ENCODE measurements around the gene TCF4.

TCF4 gene

DNA sequence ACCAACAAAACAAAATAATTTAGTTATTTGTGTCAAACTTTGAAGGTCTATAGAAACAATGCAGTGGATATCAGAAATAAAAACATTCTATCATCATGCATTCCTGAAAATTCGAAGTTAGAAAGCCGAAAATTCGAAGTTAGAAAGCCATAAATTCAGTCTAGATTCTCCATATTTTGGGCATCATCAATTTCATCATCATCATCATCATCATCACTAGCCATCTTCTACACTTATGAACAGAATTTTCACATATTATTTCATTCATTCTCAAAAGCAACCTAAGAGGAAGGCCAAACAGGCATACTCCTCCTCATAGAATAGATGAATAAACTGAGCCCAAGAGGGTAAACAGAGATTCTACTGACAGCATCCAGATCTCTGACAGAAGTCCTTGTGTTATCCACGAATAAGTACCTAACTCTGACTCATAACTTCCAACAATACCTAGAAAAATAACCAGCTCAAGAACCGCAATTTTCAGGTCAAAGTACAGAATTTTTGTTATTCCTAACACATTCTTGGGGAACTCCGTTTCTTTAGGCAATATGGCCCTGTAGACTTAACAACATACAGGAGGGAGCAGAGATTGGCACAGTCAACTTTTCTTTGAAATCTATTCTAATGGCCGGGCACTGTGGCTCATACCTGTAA is 84.7 kb downstream of the TCF4 start:
- DNase-seq (ENCODE audit: low read depth): no peak

- DNase-seq (ENCODE audit: low read depth): no peak
Observed at GRCh38 chr18:55501982-55502710, 85.8 kb downstream of the TCF4 start.

DNA sequence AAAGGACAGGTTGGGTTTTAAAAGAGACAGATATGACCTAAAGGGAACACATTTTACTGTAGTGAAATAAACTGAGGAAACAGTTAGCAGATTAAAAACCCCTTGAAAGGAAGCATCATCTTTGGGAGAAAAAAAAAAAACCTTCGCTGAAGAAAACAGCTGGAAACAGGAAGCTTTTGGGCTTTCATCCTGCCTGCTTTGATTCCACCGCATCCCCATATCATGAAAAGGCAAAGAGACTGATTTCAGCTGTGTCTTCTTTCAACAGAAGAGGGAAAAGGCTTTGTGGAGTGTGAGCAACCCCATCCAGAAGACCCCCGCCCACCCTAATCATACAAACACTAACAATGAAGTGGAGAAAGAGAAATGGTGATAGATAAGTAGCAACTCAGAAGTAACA is 86.4 kb downstream of the TCF4 start:
- no peak for DNase-seq (ENCODE audit: low read depth)

DNA sequence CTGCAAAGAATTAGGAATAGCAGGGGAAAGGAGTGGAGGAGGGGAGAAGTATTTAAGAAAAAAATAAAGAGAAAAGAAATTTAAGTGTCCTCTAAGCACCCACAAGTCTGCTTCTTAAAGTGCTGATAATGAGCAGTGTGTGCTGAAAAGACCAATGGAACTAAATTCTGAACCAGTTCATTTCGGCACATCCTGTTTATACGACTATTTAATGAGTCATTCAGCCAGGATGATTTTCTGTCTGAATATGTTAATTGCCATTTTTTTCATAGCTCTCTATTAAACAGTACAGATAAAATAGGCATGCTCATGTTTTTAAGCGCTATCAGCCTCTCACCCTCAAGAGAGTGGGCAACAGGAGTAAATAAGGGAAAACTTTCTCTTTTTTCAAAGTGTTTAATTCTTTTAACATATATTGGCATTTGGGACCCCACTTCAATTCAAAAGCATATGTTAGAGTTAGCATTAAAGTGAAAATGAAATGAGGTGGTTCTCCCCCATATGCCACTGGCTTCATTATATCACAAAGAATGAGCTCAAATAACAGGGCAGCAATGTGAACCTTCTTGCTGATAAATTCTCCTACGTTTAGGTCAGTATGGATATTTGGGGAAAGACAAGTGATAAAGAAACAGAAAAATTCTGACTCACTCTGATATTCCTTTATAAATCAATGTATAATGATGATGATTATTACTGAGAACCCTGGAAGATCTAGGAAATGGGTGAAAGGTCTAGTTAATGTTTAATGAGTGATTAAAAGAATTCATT is 87.5 kb downstream of the TCF4 start:
- DNase-seq (ENCODE audit: low read depth): no peak

GRCh38 chr18:55499526-55499925 is 88.5 kb downstream of the TCF4 start:
- no peak for DNase-seq (ENCODE audit: low read depth)

DNA sequence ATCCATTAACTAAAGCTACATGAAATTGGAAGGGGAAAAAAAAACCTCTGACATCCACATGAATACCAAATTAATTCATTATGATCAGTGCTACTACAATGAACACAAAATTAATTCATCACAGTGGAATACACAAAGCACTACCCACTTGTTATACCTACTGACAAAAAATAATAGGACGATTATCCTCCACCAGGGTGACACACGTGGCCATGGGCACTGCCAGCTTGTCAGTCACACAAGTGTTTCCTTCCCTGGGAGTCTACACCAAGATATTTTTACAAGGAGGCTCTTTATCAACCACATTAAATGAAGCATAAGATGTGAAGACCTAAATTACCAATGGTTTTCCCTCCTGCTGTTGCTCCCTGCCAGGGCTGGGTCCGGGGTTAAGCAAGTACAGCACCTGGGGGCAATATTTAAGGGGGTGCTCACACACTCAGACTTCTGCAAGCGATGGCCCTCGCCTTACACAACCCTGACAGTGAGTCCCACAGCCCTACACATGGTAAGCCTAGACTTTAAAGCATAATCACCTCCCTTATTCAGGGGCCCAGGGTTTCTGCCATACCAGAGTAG is 90.1 kb downstream of the TCF4 start:
- DNase-seq (ENCODE audit: low read depth): no peak

GRCh38 chr18:55494899-55495298 is 93.1 kb downstream of the TCF4 start:
- no peak for DNase-seq (ENCODE audit: low read depth)

- no peak for DNase-seq (ENCODE audit: low read depth)
Observed at GRCh38 chr18:55494441-55494840, 93.6 kb downstream of the TCF4 start.

DNA sequence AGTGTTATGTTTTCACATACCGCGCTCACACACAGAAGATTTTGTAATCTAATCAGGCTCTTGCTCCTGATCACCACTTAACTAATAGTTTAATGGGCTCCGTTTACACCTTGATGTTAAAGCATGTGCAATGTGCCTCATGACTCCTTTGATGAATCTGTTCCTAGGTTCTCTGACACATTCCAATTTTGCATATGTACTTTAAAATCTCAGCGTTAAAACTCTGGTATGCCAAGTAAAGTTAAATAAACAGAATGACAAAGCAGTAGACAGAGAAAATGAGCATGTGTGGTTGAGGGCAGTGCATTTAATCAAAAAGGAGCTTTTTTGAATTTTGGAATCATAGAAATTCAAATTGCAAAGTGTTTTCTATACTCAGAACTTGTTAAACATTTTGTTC is 96.4 kb downstream of the TCF4 start:
- DNase-seq (ENCODE audit: low read depth): no peak

- DNase-seq (ENCODE audit: low read depth): no peak
Observed at GRCh38 chr18:55489034-55489986, 98.7 kb downstream of the TCF4 start.

DNA sequence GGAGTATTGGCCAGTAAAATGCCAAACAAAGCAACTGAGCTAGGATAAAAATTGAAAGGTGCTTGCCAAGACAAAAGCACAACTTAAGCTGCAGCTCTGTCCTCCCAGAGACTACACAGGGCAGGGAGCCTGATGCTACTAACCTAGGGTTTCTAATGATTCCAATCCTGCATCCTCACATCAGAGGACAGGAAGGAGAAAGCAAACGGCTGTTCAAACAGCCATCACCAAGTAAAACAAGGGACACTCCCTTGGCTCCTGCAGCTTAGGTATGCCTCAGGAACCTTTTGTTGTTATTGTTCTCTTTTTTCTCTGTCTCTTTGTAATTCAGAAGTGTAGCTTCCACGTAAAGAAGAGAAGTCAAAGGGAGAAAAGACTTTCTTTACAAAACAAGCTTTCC is 99.5 kb downstream of the TCF4 start:
- DNase-seq (ENCODE audit: low read depth): no peak

DNA sequence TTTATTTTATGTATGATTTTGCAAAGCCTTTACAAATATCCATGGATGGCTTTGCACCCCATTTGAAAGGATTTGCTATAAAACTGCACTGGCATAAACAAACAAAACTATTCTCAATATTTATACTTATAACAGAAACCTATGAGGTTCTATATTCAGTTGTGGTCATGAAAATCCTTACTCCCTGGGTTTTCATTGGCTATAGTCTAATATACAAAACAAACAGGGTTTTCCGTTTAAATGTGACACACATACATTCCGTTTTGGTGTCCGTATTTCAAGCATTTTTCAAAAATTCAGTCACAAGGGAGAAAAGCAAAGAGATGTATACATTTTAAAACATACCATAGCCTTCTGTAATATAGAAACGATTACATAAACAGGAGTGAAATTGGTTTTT is 100.0 kb downstream of the TCF4 start:
- no peak for DNase-seq (ENCODE audit: low read depth)

DNA sequence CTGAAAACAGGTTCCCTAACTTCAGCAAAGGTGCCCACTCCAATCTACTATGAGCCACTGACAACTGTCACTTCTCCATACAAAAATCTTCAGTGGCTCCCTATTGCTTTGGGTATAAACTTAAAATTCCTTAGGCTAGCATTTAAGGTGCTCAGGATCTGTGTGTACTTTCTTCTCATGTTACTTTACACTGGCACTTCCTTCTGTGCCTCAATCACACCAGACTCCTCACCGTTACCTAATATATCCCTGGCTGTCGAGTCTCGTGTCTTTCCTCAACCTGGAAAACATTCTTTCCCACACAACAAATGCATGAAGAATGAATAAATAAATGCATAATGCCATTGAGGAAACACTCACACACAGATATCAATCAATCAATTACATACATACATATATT is 101.1 kb downstream of the TCF4 start:
- DNase-seq (ENCODE audit: low read depth): no peak

DNA sequence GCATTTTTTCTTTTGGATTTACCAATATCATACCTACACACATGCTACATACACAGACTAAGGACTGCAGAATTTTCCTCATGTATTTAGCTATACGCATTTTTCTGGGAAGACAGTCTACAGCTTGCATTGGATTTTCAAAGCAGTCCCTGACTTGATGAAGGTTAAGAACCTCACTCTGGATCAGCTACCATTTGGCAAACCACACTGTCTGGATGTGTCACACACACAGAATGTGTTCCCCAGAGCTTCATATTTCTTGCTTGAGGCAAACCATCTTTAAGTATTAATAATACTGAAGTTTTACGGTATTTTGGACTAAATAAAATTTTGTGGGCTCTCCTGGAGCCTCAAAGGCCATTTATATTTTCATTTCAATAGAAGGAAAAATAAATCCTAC is 102.3 kb downstream of the TCF4 start:
- no peak for DNase-seq (ENCODE audit: low read depth)

DNA sequence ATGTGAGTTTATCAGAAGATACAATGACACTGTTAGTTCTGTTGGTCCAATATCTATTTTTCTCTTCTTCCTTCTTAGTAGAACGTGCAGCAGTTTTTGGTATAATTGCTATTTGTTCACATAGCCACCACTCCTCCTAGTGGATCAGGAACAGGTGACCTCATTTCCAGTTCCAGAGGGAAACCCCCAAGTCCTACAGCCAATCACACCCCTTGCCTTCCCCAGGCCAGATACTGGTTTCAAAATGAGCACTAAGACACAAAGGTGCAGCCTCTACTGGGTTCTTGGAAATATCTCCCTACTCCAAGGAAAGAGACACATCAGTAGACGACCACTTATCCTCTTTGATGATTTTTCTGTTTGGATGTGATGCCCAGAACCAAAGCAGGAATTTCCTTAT is 103.2 kb downstream of the TCF4 start:
- no peak for DNase-seq (ENCODE audit: low read depth)

DNA sequence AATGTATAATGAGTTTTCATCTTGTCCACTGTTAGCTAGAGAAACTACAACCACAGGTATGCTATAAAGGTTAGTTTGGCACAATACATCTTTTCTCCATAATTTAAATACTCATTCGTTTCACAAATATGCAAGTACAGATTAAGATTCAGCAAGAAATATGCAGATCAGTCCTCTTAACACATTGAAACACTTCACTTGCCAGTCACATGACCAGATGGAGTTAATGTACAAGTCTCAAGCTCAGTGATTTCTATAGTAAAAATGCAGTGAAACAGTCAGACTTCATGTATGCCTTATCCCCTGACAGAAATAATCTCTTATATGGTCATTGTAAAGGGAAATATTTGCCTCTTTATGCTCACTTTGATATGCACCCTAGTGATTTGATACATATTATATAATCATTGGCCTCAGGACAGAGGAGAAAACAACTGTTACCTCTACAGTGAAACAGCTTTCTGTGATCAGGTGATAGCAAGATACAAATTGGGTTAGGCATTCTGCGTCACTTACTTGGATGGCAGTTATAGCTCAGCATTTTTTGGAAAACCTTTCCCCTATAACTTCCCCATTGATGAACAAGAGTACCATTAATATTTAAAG is 104.6 kb downstream of the TCF4 start:
- no peak for DNase-seq (ENCODE audit: low read depth)

GRCh38 chr18:55479656-55480420 is 108.2 kb downstream of the TCF4 start:
- no peak for DNase-seq (ENCODE audit: low read depth)

GRCh38 chr18:55477860-55478581 is 110.0 kb downstream of the TCF4 start:
- DNase-seq (ENCODE audit: low read depth): no peak

DNA sequence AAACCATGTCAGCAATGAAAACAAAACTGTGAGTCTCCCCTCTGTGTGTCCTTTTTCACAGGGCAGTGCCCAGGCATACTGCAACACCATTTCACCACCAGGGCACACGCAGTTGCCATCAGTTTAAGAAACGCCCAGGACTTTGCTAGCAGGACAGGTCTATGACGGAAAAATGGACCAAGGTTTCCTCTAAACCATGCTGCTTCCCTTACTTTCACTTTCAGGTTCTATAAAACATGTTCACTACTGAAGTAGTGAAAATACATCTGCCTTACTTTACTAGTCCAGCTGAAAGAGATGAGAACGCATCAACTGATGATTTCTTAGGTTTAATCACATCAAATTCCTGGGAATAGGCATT is 110.5 kb downstream of the TCF4 start:
- peak; percentile 2 for DNase-seq (ENCODE audit: low read depth)

GRCh38 chr18:55475916-55476315 is 112.1 kb downstream of the TCF4 start:
- DNase-seq (ENCODE audit: low read depth): no peak

Measured in stimulated activated CD8-positive, alpha-beta memory T cell treated with anti-CD3 and anti-CD28 coated beads, Interleukin-15, amount 100 ng/mL, for 1 hour (primary cell).